ENCODE results near the gene MAGEF1.
A peak's percentile ranks its signal among the peaks of the same experiment; 100 is the strongest.

Gene MAGEF1

GRCh38 chr3:184711493-184712247 is at the start of gene MAGEF1:
MAGEF1 (minus strand) TSS chr3:184712064; CDS start chr3:184711821, 243 bp downstream.
- peak; percentile 89 for DNase-seq

GRCh38 chr3:184761075-184761841 is 49.4 kb upstream of the MAGEF1 start:
- no peak for DNase-seq

GRCh38 chr3:184760337-184761074 is 48.6 kb upstream of the MAGEF1 start:
- DNase-seq, result no peak

GRCh38 chr3:184759666-184760200 is 47.9 kb upstream of the MAGEF1 start:
- no peak for DNase-seq

GRCh38 chr3:184758056-184758455 is 46.2 kb upstream of the MAGEF1 start:
- no peak for DNase-seq

- no peak for DNase-seq
These were observed 45.3 kb upstream of the MAGEF1 start for GRCh38 chr3:184757022-184757651.

- no peak for DNase-seq
These were observed 44.5 kb upstream of the MAGEF1 start for GRCh38 chr3:184756151-184757021.

GRCh38 chr3:184755315-184755731 is 43.5 kb upstream of the MAGEF1 start:
- DNase-seq, result no peak

GRCh38 chr3:184752361-184752760 is 40.5 kb upstream of the MAGEF1 start:
- no peak for DNase-seq

GRCh38 chr3:184751204-184752040 is 39.6 kb upstream of the MAGEF1 start:
- DNase-seq, result no peak

- DNase-seq, result no peak
These were observed 38.7 kb upstream of the MAGEF1 start for GRCh38 chr3:184750349-184751083.

GRCh38 chr3:184749168-184749744 is 37.4 kb upstream of the MAGEF1 start:
- DNase-seq, result no peak

GRCh38 chr3:184748219-184749135 is 36.6 kb upstream of the MAGEF1 start:
- peak; percentile 38 for DNase-seq

- no peak for DNase-seq
These were observed 34.6 kb upstream of the MAGEF1 start for GRCh38 chr3:184746131-184747120.

GRCh38 chr3:184745526-184745925 is 33.7 kb upstream of the MAGEF1 start:
- no peak for DNase-seq

- no peak for DNase-seq
These were observed 31.4 kb upstream of the MAGEF1 start for GRCh38 chr3:184743248-184743647.

- no peak for DNase-seq
These were observed 30.8 kb upstream of the MAGEF1 start for GRCh38 chr3:184742676-184743135.

All from activated CD4-positive, alpha-beta T cell treated with anti-CD3 and anti-CD28 coated beads, Interleukin-10, Interleukin-2, amounts not matched to agents 100 ng/mL and 50 ng/mL, durations not matched to agents 16 hours and 8 hours (primary cell).